AG08395 (cell line): ENCODE data around the gene ULK4.
A peak's percentile ranks its signal among the peaks of the same experiment; 100 is the strongest.

Experiments used
- DNase-seq: peaks from one replicate; pipeline ENCODE4 v3.0.0; 2012; ENCODE audit warnings: mixed read lengths, low spot score

ULK4 gene

GRCh38 chr3:41258239-41258800, 703.6 kb downstream of the ULK4 start:
- no peak for DNase-seq

GRCh38 chr3:41251593-41251992, 710.3 kb downstream of the ULK4 start:
- no peak for DNase-seq

- DNase-seq: no peak
These were observed 711.1 kb downstream of the ULK4 start for GRCh38 chr3:41250825-41251224.

GRCh38 chr3:41249318-41249717, 712.6 kb downstream of the ULK4 start:
- DNase-seq: no peak

- DNase-seq: no peak
These were observed 713.4 kb downstream of the ULK4 start for GRCh38 chr3:41248525-41248924.

GRCh38 chr3:41247055-41248004, 714.6 kb downstream of the ULK4 start:
- no peak for DNase-seq

- no peak for DNase-seq
These were observed 717.1 kb downstream of the ULK4 start for GRCh38 chr3:41244620-41245336.

GRCh38 chr3:41243183-41243582, 718.7 kb downstream of the ULK4 start:
- no peak for DNase-seq

- no peak for DNase-seq
These were observed 719.9 kb downstream of the ULK4 start for GRCh38 chr3:41241800-41242571.

- no peak for DNase-seq
These were observed 720.7 kb downstream of the ULK4 start for GRCh38 chr3:41241161-41241560.

- DNase-seq: no peak
These were observed 722.3 kb downstream of the ULK4 start for GRCh38 chr3:41239587-41239986.

GRCh38 chr3:41237907-41238306, 724.0 kb downstream of the ULK4 start:
- DNase-seq: no peak

GRCh38 chr3:41236228-41236627, 725.7 kb downstream of the ULK4 start:
- no peak for DNase-seq

GRCh38 chr3:41234823-41235721, 726.8 kb downstream of the ULK4 start:
- no peak for DNase-seq

- peak; percentile 92 for DNase-seq
These were observed 737.6 kb downstream of the ULK4 start for GRCh38 chr3:41224120-41224806.

GRCh38 chr3:41223691-41224090, 738.2 kb downstream of the ULK4 start:
- DNase-seq: no peak

GRCh38 chr3:41223078-41223477, 738.8 kb downstream of the ULK4 start:
- DNase-seq: no peak

- no peak for DNase-seq
These were observed 739.4 kb downstream of the ULK4 start for GRCh38 chr3:41222501-41222900.

GRCh38 chr3:41222012-41222411, 739.9 kb downstream of the ULK4 start:
- no peak for DNase-seq

- DNase-seq: no peak
These were observed 740.8 kb downstream of the ULK4 start for GRCh38 chr3:41220906-41221677.
